ENCODE measurements around the gene SPTSSA.
"Not testable (repeated sequence)": the region's sequence is repeated elsewhere in the genome, so short reads cannot be mapped to it uniquely, and the experiment has no call there.

The SPTSSA gene

DNA sequence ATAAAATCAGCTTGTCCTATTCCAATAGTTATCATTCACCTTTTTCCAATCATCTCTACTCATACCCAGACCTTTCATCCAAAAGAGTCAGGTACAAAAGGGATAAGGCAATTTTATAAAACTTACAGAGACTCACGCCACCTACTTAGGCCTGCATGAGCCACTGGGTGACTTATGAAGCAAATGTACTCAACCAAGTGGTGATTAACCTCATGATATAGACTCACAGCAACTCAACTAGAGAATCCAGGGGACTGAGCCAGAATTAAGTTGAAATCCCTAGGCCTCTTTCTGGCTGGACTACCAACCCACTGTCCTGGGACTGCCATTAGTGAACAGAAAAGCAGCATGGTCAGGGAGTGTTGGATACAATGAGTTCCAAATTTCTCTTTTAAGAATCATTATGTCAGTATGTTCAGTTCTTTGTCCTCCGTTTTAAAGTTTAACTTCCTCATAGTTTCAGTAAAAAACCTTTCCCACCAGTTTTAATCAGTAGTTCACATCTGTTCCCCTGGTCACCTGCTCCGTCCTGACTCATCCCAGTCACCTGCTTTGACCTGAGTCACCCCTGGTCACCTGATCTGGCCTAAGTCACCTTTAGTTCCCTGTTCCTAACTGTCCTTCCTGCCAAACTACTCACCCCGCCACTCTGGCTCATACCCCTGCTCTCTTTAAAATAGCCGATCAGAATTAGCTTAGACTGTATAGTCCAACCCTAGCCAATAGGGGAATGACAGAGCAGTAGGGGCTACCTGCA, 36.8 kb downstream of the SPTSSA start:
- no peak for DNase-seq

- no peak for DNase-seq
Measured at GRCh38 chr14:34424488-34424887, 37.6 kb downstream of the SPTSSA start.

DNA sequence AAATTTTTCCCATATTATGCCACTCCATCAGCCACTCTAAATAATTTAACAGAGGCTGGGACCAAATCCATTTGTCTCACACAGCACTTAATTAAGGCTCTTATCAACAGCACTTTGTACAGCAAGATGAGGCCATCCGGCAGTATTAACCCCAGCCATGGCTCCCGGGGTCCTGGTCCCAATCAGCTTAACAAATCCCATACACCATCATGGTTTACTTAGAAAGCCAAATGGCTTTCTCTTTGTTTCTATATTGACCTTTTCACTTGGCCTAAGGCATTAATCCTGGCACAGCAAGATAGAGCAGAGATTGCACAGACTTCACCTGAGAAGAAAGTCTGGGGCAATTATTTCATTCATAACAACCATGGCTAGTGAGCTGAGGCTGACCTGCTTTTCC, 38.6 kb downstream of the SPTSSA start:
- DNase-seq, result no peak

DNA sequence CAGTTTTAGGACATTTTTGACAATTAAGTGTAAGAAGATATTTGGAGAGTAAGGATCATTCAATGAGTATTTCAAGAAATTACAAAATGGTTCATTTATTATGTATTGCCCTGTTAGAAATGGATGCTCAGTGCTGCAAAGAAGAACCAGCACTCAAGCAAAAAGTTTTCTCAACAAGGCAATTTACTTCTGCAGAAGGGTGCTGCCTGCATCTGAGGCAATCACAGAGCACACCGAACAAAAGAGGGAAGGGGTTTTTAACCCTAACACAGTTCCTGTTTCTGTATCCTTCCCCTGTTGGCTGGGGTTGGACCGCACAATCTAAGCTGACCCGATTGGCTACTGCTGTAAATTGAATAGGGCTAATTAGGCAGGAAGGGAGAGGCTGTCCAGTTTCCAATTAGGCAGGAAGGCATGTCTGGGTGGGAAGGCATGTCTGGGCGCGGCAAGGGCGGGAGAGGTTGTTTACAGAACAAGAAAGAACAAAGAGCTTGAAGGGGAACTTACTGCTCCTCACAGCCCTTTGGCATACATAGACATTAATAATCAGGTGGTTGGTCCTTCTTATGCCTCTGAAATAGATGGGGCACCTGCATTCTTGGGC, 41.4 kb downstream of the SPTSSA start:
- no peak for DNase-seq

DNA sequence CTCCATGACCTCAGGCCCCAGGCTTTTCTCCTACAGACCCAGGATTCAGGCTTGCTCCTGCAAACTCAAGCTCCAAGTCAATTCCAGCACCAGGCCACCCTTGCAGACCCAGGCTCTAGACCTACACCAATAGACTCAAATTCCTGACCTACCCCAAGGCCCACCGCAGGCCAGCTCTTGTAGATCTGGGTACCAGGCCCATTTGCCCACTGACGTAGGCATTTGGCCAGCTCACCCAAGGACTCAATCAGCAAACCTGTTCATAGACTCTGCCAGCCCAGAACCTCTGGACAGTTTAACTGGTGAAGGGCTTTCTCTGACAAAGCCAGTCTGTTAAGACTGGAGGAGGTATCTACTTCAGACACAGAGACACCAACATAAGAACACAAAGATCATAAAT, 52.3 kb downstream of the SPTSSA start:
- DNase-seq, result no peak

- no peak for DNase-seq
Measured at GRCh38 chr14:34407951-34408350, 54.1 kb downstream of the SPTSSA start.

DNA sequence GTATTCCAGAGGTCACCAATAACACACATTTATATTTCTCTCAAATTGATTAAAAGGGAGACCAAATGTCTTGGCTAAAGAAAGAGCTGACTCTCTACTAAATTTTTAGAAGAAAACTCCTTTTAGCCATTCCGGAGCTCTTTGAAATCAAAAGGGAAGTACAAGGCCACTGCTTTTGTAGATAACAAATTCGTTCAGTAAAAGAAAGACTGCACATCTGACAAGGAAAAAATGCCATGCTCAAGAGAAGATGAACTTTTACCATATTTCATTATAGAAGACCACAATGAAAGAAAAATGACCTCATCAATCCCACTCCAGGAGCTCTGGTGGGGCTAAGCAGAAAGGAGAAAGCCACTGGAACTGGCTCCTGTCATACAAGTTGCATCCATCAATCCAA, 57.6 kb downstream of the SPTSSA start:
- DNase-seq, result no peak

GRCh38 chr14:34403646-34404045, 58.4 kb downstream of the SPTSSA start:
- DNase-seq, result no peak

DNA sequence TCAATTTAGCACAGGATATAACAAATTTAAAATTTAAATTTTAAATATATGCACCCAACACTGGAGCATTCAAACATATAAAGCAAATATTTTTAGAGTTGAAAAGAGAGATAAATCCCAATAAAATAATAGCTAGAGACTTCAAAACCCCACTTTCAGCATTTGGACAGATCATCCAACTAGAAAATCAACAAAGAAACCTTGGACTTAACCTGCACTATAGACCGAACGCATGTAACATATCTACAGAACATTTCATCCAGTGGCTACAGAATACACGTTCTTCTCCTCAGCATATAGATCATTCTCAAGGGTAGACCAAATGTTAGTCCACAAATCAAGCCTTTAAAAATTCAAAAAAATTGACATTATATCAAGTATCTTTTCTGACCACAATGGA, 64.0 kb downstream of the SPTSSA start:
- DNase-seq, result no peak

- no peak for DNase-seq
Measured at GRCh38 chr14:34387974-34388516, 74.0 kb downstream of the SPTSSA start.

DNA sequence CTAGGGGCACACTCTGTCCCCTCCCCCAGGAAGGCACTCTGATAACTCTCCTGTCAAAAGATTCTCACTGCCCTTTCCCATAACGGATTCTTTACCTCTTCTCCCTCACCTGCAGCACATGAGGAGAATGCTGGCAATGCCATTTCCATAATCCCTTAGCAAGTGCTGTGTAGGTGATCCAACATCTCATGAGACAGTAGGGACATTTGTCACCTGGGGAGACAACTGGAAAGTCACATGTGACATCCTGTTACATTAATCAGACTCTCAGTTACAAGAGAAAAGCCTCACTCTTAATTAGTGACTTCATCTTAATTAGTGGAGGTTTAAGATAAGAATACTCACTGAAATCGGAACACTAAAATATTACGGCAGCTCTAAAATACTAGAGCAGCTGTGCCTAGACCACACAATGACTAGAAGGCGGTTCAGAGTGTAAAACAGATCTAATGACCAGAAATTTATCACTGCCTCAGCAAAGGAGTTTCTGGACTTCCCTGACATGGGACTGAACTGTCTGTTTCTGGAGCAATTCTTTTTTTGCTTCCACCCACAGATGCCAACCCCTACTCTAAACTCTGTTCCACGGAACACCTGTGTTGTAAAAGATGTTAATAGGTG, 75.1 kb downstream of the SPTSSA start:
- no peak for DNase-seq

- not testable (repeated sequence) for DNase-seq
Measured at GRCh38 chr14:34385881-34386280, 76.2 kb downstream of the SPTSSA start.

- no peak for DNase-seq
Measured at GRCh38 chr14:34383839-34384238, 78.2 kb downstream of the SPTSSA start.
